HCT116 (cell line): Measurements from ENCODE around the gene RHOH. TPM values are rescaled to one million over a fixed set of nuclear protein-coding genes. Genes with fewer than 3 reads are reported as not detected.

ENCODE experiments used
- ATAC-seq: fragments of 200-7000 bp; cut with Tn5 transposase; 2 replicates; pipeline ENCODE4 v1.9.1; 2020; ENCODE audit warnings: mild to moderate bottlenecking, moderate library complexity
- BruUV-seq: library from RNA; stranded (reverse); fragments of 400-500 nt; replicated peaks from 2 replicates; lab custom pipeline; 2021; lab: Mats Ljungman, UMichigan
- CTCF ChIA-PET: fragments of 300-600 bp; sonication (Branson Sonifier 250); formaldehyde crosslinking; loops from one replicate; lab custom pipeline; 2021; ENCODE audit warnings: antibody characterized with exemption; lab: Charles Lee
- POLR2A ChIA-PET: fragments of 300-600, 350-600 bp; sonication (Branson Sonifier 250); formaldehyde crosslinking; loops from one replicate; lab custom pipeline; 2021; ENCODE audit warnings: antibody characterized with exemption; lab: Charles Lee
- RAD21 ChIA-PET, 2 experiments: fragments of 300-600 bp; sonication (Branson Sonifier 250); formaldehyde crosslinking; loops; one replicate each; lab custom pipeline; 2023; ENCODE audit warnings: low total read pairs in 2 of 2; ENCODE audit not compliant: uncharacterized antibody in 2 of 2, unreplicated experiment in 2 of 2, low non-redundant PET in 1 of 2; lab: Charles Lee
- DNase-seq: peaks from one replicate; pipeline ENCODE4 v3.0.0-alpha.2; 2010; ENCODE audit warnings: low read depth, low spot score
- H2AFZ ChIP-seq: fragments of 200-600 bp; shearing (Covaris generic), sonication (generic); 2 replicates; pipeline ENCODE4 v1.6.1; 2017; ENCODE audit warnings: low read depth, mixed run types, mixed read lengths, antibody characterized with exemption, low read length; ENCODE audit not compliant: poor library complexity, severe bottlenecking
- H3K27ac ChIP-seq: 2 replicates; pipeline ENCODE4 v1.5.1; 2012; ENCODE audit warnings: low read depth, low read length
- H3K27me3 ChIP-seq: fragments of 200-600 bp; sonication (generic); 2 replicates; pipeline ENCODE4 v1.6.1; 2016; ENCODE audit warnings: mixed run types, low read length, mixed read lengths; ENCODE audit not compliant: insufficient read depth
- H3K36me3 ChIP-seq, 2 experiments: fragments of 200-500 bp in 1 of 2; fragments of 200-600 bp in 1 of 2; sonication (Bioruptor generic) in 1 of 2; sonication (generic) in 1 of 2; 2 replicates each; pipeline versions ENCODE4 v1.5.1 to v1.6.1; 2014 to 2016; ENCODE audit warnings: low read length in 2 of 2, inconsistent platforms in 1 of 2, mixed read lengths in 1 of 2, mixed run types in 1 of 2; ENCODE audit not compliant: insufficient read depth in 2 of 2, control insufficient read depth in 1 of 2
- H3K4me1 ChIP-seq, 2 experiments: fragments of 200-600 bp in 1 of 2; sonication (generic) in 1 of 2; 2 replicates each; pipeline versions ENCODE4 v1.5.1 to v1.6.1; 2012 to 2017; ENCODE audit warnings: low read length in 2 of 2, inconsistent platforms in 1 of 2, mild to moderate bottlenecking in 1 of 2, mixed read lengths in 1 of 2, mixed run types in 1 of 2, moderate library complexity in 1 of 2; ENCODE audit not compliant: insufficient read depth in 2 of 2, control insufficient read depth in 1 of 2
- H3K4me2 ChIP-seq: fragments of 200-600 bp; sonication (generic); 2 replicates; pipeline ENCODE4 v1.6.1; 2017; ENCODE audit warnings: mixed run types, low read length, mixed read lengths
- H3K4me3 ChIP-seq, 2 experiments: fragments of 200-600 bp in 1 of 2; sonication (generic) in 1 of 2; replicated peaks in 1 of 2; 2 replicates each; pipeline ENCODE4 v1.5.1; 2011 to 2016; ENCODE audit warnings: low read length in 2 of 2, control low read depth in 1 of 2, low read depth in 1 of 2, mild to moderate bottlenecking in 1 of 2, mixed read lengths in 1 of 2, mixed run types in 1 of 2
- H3K79me2 ChIP-seq: fragments of 200-600 bp; sonication (generic); 2 replicates; pipeline ENCODE4 v1.6.1; 2017; ENCODE audit warnings: mild to moderate bottlenecking, mixed run types, low read length, moderate library complexity, mixed read lengths; ENCODE audit not compliant: insufficient read depth
- H3K9ac ChIP-seq: fragments of 200-600 bp; sonication (generic); 2 replicates; pipeline ENCODE4 v1.6.1; 2016; ENCODE audit warnings: low read length, mixed read lengths
- H3K9me2 ChIP-seq: fragments of 200-600 bp; sonication (generic), shearing (Covaris generic); 2 replicates; pipeline ENCODE4 v1.6.1; 2017; ENCODE audit warnings: mixed run types, mild to moderate bottlenecking, moderate library complexity; ENCODE audit not compliant: insufficient read depth
- H3K9me3 ChIP-seq, 2 experiments: fragments of 200-500 bp in 1 of 2; fragments of 200-600 bp in 1 of 2; sonication (Bioruptor generic) in 1 of 2; sonication (generic) in 1 of 2; 2 replicates each; pipeline ENCODE4 v1.6.1; 2014 to 2017; ENCODE audit warnings: low read length in 2 of 2, mixed read lengths in 2 of 2, inconsistent platforms in 1 of 2, low read depth in 1 of 2, mild to moderate bottlenecking in 1 of 2, mixed run types in 1 of 2, moderate library complexity in 1 of 2; ENCODE audit not compliant: control insufficient read depth in 1 of 2, insufficient read depth in 1 of 2
- H4K20me1 ChIP-seq: fragments of 200-600 bp; sonication (generic), shearing (Covaris generic); 2 replicates; pipeline ENCODE4 v1.6.1; 2017; ENCODE audit warnings: mixed run types, mild to moderate bottlenecking, moderate library complexity; ENCODE audit not compliant: insufficient read depth
- EGR1 ChIP-seq: IDR thresholded peaks from 2 replicates; pipeline ENCODE4 v1.6.1; 2012; ENCODE audit warnings: low read depth
- EZH2phosphoT487 ChIP-seq: fragments of 200-600 bp; IDR thresholded peaks from 2 replicates; pipeline ENCODE4 v1.6.1; 2018; ENCODE audit warnings: antibody characterized with exemption, borderline replicate concordance
- FOSL1 ChIP-seq: IDR thresholded peaks from 2 replicates; pipeline ENCODE4 v1.6.1; 2012; ENCODE audit warnings: low read depth
- RAD21 ChIP-seq: IDR thresholded peaks from 2 replicates; pipeline ENCODE4 v1.6.1; 2012; ENCODE audit warnings: low read depth, mild to moderate bottlenecking
- SP1 ChIP-seq: IDR thresholded peaks from 2 replicates; pipeline ENCODE4 v1.6.1; 2012; ENCODE audit warnings: low read depth
- YY1 ChIP-seq: IDR thresholded peaks from 2 replicates; pipeline ENCODE4 v1.6.1; 2011; ENCODE audit warnings: low read length, low read depth, moderate library complexity, mild to moderate bottlenecking; ENCODE audit not compliant: insufficient replicate concordance; ENCODE audit errors: extremely low read depth
- ZFX ChIP-seq: fragments of 450-650 bp; IDR thresholded peaks from 2 replicates; pipeline ENCODE4 v1.6.1; 2017
- ZNF274 ChIP-seq: fragments of 200-500 bp; sonication (Bioruptor generic); IDR thresholded peaks from 2 replicates; pipeline ENCODE4 v1.6.1; 2014; ENCODE audit warnings: mild to moderate bottlenecking, low read depth, low read length, inconsistent platforms
- intact Hi-C: fragments of 100-400 bp; cut with micrococcal nuclease; formaldehyde crosslinking; loops from 2 replicates; pipeline ENCODE4 v1.10.0; 2022
- total RNA-seq: library from RNA; stranded (reverse); gene quantifications from one replicate; pipeline ENCODE4 v1.2.1, GENCODE V29; 2021; ENCODE audit not compliant: unreplicated experiment
- TF ChIP-seq, protein P1 (sequence below): IDR thresholded peaks from 2 replicates; pipeline ENCODE4 v1.6.1; 2012; ENCODE audit warnings: low read depth
- TF ChIP-seq, protein P2 (sequence below), 3 experiments: fragments of 200-600 bp in 1 of 3; sonication (generic) in 1 of 3; IDR thresholded peaks in 2 of 3; conservative IDR thresholded peaks in 1 of 3; 2 replicates each; pipeline ENCODE4 v1.5.1; 2012 to 2017; ENCODE audit warnings: low read depth in 2 of 3, low read length in 2 of 3, antibody characterized with exemption in 1 of 3, borderline replicate concordance in 1 of 3, control low read depth in 1 of 3, mild to moderate bottlenecking in 1 of 3, mixed read lengths in 1 of 3, mixed run types in 1 of 3, moderate library complexity in 1 of 3; ENCODE audit not compliant: insufficient read depth in 1 of 3
- TF ChIP-seq, protein P3 (sequence below): IDR thresholded peaks from 2 replicates; pipeline ENCODE4 v1.6.1; 2012
- TF ChIP-seq, protein P4 (sequence below): IDR thresholded peaks from 2 replicates; pipeline ENCODE4 v1.6.1; 2011; ENCODE audit warnings: mild to moderate bottlenecking, low read length, moderate library complexity; ENCODE audit not compliant: insufficient replicate concordance; ENCODE audit errors: extremely low read depth

Gene RHOH
- total RNA-seq, 1 experiment from 2014 or later = 0.74 TPM

DNA sequence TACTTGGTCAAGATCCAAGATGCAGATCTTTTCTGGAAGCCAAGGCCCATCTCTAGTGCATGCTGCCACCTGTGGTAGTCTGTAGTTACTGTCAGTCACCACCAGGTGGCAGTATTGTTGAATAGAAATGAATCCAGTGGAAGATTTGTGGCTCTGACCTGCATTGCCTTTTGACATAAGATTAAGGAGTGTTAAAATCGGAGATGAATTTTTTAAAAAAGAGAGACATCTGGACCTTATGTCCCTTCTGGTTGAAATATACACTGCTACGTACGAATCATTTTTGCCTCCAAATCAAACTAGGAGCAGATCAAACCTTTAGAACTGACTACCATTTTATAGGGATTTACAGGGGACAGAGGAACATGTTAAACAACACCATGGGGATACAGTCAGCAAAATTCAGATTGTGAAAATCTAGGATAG lies 46.9 kb upstream of the RHOH start (continued):
- TF ChIP-seq ZNF274 (no peak), EZH2phosphoT487 (no peak), EGR1 (no peak)
- TF ChIP-seq, protein P1, sequence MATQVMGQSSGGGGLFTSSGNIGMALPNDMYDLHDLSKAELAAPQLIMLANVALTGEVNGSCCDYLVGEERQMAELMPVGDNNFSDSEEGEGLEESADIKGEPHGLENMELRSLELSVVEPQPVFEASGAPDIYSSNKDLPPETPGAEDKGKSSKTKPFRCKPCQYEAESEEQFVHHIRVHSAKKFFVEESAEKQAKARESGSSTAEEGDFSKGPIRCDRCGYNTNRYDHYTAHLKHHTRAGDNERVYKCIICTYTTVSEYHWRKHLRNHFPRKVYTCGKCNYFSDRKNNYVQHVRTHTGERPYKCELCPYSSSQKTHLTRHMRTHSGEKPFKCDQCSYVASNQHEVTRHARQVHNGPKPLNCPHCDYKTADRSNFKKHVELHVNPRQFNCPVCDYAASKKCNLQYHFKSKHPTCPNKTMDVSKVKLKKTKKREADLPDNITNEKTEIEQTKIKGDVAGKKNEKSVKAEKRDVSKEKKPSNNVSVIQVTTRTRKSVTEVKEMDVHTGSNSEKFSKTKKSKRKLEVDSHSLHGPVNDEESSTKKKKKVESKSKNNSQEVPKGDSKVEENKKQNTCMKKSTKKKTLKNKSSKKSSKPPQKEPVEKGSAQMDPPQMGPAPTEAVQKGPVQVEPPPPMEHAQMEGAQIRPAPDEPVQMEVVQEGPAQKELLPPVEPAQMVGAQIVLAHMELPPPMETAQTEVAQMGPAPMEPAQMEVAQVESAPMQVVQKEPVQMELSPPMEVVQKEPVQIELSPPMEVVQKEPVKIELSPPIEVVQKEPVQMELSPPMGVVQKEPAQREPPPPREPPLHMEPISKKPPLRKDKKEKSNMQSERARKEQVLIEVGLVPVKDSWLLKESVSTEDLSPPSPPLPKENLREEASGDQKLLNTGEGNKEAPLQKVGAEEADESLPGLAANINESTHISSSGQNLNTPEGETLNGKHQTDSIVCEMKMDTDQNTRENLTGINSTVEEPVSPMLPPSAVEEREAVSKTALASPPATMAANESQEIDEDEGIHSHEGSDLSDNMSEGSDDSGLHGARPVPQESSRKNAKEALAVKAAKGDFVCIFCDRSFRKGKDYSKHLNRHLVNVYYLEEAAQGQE = no peak

DNA sequence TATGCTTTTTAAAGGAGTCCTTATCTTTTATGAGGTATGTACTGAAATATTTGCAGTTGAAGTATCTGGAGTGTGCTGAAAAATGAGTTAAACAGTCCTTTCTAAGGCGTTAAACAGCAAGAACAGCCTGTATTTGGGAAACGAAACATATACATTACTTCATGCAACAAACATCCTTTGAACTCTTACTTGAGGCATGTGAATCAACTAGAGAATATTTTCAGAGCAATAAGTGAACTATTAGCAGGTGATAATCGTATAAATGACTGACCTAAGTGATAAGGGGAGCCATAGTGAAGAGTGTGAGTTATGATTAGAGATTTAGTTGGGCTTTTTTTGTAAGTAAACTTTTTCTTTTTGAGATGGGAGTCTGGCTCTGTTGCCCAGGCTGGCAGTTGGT lies 45.9 kb upstream of the RHOH start:
- Histone ChIP-seq H3K27me3 (no peaks in the 10 kb centered on the region), H2AFZ (no peak overlapping the region), H3K4me1 (no peaks in the 10 kb centered on the region), H3K9me3 (peaks cover 3 to 18% of the 10 kb centered on the region in 2 experiments; a peak in 1 of 4 replicates), H4K20me1 (no peaks in the 10 kb centered on the region), H3K27ac (no peak overlapping the region), H3K4me3 (no peak overlapping the region), H3K36me3 (peaks cover 0 to 8% of the 10 kb centered on the region in 2 experiments; a peak in 1 of 4 replicates), H3K9ac (no peak overlapping the region), H3K9me2 (no peaks in the 10 kb centered on the region), H3K4me2 (no peak overlapping the region), H3K79me2 (no peaks in the 10 kb centered on the region)
- ChIA-PET POLR2A (no interaction called here), RAD21 (no interaction called here), CTCF (no interaction called here)
- intact Hi-C loops = loop anchor here (1.0 to 10.0 kb wide), 3 partner anchors 158 to 564 kb away; no protein-coding TSS in a partner anchor
- BruUV-seq = no TSS peak
- ATAC-seq (no peak), DNase-seq (no peak)
- TF ChIP-seq SP1 (no peak), RAD21 (no peak), FOSL1 (no peak), ZFX (no peak), YY1 (no peak), EGR1 (no peak), ZNF274 (no peak)
- TF ChIP-seq, protein P2, sequence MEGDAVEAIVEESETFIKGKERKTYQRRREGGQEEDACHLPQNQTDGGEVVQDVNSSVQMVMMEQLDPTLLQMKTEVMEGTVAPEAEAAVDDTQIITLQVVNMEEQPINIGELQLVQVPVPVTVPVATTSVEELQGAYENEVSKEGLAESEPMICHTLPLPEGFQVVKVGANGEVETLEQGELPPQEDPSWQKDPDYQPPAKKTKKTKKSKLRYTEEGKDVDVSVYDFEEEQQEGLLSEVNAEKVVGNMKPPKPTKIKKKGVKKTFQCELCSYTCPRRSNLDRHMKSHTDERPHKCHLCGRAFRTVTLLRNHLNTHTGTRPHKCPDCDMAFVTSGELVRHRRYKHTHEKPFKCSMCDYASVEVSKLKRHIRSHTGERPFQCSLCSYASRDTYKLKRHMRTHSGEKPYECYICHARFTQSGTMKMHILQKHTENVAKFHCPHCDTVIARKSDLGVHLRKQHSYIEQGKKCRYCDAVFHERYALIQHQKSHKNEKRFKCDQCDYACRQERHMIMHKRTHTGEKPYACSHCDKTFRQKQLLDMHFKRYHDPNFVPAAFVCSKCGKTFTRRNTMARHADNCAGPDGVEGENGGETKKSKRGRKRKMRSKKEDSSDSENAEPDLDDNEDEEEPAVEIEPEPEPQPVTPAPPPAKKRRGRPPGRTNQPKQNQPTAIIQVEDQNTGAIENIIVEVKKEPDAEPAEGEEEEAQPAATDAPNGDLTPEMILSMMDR (IDR thresholded peaks at IDR 0.05 in 2 of 3, conservative IDR thresholded peaks at IDR 0.05 in 1 of 3; ENCODE audit: borderline replicate concordance in 1 of 3, insufficient read depth in 1 of 3, low read depth in 2 of 3, low read length in 2 of 3) = no peak
- TF ChIP-seq, protein P3, sequence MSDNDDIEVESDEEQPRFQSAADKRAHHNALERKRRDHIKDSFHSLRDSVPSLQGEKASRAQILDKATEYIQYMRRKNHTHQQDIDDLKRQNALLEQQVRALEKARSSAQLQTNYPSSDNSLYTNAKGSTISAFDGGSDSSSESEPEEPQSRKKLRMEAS = no peak
- TF ChIP-seq, protein P1 = no peak
- TF ChIP-seq, protein P4, sequence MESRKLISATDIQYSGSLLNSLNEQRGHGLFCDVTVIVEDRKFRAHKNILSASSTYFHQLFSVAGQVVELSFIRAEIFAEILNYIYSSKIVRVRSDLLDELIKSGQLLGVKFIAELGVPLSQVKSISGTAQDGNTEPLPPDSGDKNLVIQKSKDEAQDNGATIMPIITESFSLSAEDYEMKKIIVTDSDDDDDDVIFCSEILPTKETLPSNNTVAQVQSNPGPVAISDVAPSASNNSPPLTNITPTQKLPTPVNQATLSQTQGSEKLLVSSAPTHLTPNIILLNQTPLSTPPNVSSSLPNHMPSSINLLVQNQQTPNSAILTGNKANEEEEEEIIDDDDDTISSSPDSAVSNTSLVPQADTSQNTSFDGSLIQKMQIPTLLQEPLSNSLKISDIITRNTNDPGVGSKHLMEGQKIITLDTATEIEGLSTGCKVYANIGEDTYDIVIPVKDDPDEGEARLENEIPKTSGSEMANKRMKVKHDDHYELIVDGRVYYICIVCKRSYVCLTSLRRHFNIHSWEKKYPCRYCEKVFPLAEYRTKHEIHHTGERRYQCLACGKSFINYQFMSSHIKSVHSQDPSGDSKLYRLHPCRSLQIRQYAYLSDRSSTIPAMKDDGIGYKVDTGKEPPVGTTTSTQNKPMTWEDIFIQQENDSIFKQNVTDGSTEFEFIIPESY = no peak
